GM12892 (cell line): ENCODE measurements around the gene NT5C2.

Experiments
- POLR2A ChIP-seq: IDR thresholded peaks from 2 replicates; pipeline ENCODE4 v1.6.1; 2011; ENCODE audit warnings: low read depth, low read length, control low read depth
- POLR2AphosphoS5 ChIP-seq: IDR thresholded peaks from 2 replicates; pipeline ENCODE4 v1.6.1; 2011; ENCODE audit warnings: low read depth, low read length, control low read depth

GRCh38 chr10:103105462-103105861 lies 87.6 kb downstream of the NT5C2 start:
- TF ChIP-seq POLR2A = no peak
- TF ChIP-seq POLR2AphosphoS5 = no peak
